GM23338 (cell line): ENCODE measurements around the gene MYL4. TPM values are rescaled to one million over a fixed set of nuclear protein-coding genes. Genes with fewer than 3 reads are reported as not detected.

ENCODE experiments used
- ATAC-seq: fragments of 200-7000 bp; cut with Tn5 transposase; 3 replicates; pipeline ENCODE4 v1.9.1; 2020
- DNase-seq: peaks from one replicate; pipeline ENCODE4 v3.0.0-alpha.2; 2015; ENCODE audit warnings: low spot score
- H2AFZ ChIP-seq: fragments of 200-600 bp; sonication (generic); 2 replicates; pipeline ENCODE4 v1.8.0; 2016; ENCODE audit warnings: antibody characterized with exemption, mild to moderate bottlenecking, moderate library complexity
- H3F3A ChIP-seq: fragments of 200-600 bp; sonication (generic); replicated peaks from 2 replicates; pipeline ENCODE4 v1.8.0; 2017; ENCODE audit warnings: antibody characterized with exemption, mixed run types, low read depth
- H3K27ac ChIP-seq: fragments of 200-600 bp; sonication (generic); 2 replicates; pipeline ENCODE4 v1.6.1; 2016; ENCODE audit warnings: low read depth
- H3K27me3 ChIP-seq: fragments of 200-600 bp; sonication (generic); 2 replicates; pipeline ENCODE4 v1.8.0; 2016; ENCODE audit warnings: mild to moderate bottlenecking, mixed run types, moderate library complexity; ENCODE audit not compliant: insufficient read depth
- H3K36me3 ChIP-seq: fragments of 200-600 bp; sonication (generic); 2 replicates; pipeline ENCODE4 v1.8.0; 2016; ENCODE audit warnings: mild to moderate bottlenecking; ENCODE audit not compliant: insufficient read depth
- H3K4me1 ChIP-seq: fragments of 200-600 bp; sonication (generic); 2 replicates; pipeline ENCODE4 v1.8.0; 2016; ENCODE audit warnings: mild to moderate bottlenecking, moderate library complexity; ENCODE audit not compliant: insufficient read depth
- H3K4me2 ChIP-seq: fragments of 200-600 bp; sonication (generic); 2 replicates; pipeline ENCODE4 v1.7.1; 2017; ENCODE audit warnings: mixed run types
- H3K4me3 ChIP-seq: fragments of 200-600 bp; sonication (generic); 2 replicates; pipeline ENCODE4 v1.6.1; 2016; ENCODE audit warnings: mixed run types
- H3K79me2 ChIP-seq: fragments of 200-600 bp; sonication (generic); replicated peaks from 2 replicates; pipeline ENCODE4 v1.8.0; 2017; ENCODE audit warnings: mild to moderate bottlenecking; ENCODE audit not compliant: insufficient read depth
- H3K9me2 ChIP-seq: fragments of 200-600 bp; sonication (generic); 2 replicates; pipeline ENCODE4 v1.8.0; 2017; ENCODE audit not compliant: insufficient read depth
- H4K20me1 ChIP-seq: fragments of 200-600 bp; sonication (generic); replicated peaks from 2 replicates; pipeline ENCODE4 v1.8.0; 2017; ENCODE audit warnings: mild to moderate bottlenecking; ENCODE audit not compliant: insufficient read depth
- H3K27ac Mint-ChIP-seq: 2 replicates; pipeline ENCODE4 v1.8.0; 2020; ENCODE audit warnings: inconsistent platforms, mild to moderate bottlenecking, moderate library complexity, mixed read lengths
- H3K27me3 Mint-ChIP-seq: 3 replicates; pipeline ENCODE4 v1.8.0; 2022; ENCODE audit warnings: low read depth, mild to moderate bottlenecking, moderate library complexity, mixed read lengths, inconsistent platforms; ENCODE audit not compliant: insufficient read depth, poor library complexity
- H3K36me3 Mint-ChIP-seq: 3 replicates; pipeline ENCODE4 v1.8.0; 2021; ENCODE audit warnings: low read depth, mild to moderate bottlenecking, inconsistent platforms, moderate library complexity, mixed read lengths
- H3K4me1 Mint-ChIP-seq: 3 replicates; pipeline ENCODE4 v1.8.0; 2020; ENCODE audit warnings: mild to moderate bottlenecking, inconsistent platforms, mixed read lengths
- H3K4me3 Mint-ChIP-seq: 3 replicates; pipeline ENCODE4 v1.8.0; 2021; ENCODE audit warnings: moderate library complexity, mild to moderate bottlenecking, inconsistent platforms, mixed read lengths
- H3K9me3 Mint-ChIP-seq: 3 replicates; pipeline ENCODE4 v1.8.0; 2020; ENCODE audit warnings: moderate library complexity, mild to moderate bottlenecking, inconsistent platforms, mixed read lengths
- CREB1 ChIP-seq: fragments of 250-450 bp; sonication (Bioruptor Pico); IDR thresholded peaks from 2 replicates; pipeline ENCODE4 v1.5.0; 2020; ENCODE audit warnings: low read depth, mild to moderate bottlenecking, moderate library complexity
- CTCF ChIP-seq, 2 experiments: fragments of 200-600 bp in 1 of 2; sonication (generic) in 1 of 2; conservative IDR thresholded peaks; 2 replicates each; pipeline versions ENCODE4 v1.5.1 to v1.6.1; 2016 to 2017; ENCODE audit warnings: antibody characterized with exemption in 2 of 2, low read depth in 2 of 2, mild to moderate bottlenecking in 2 of 2, moderate library complexity in 1 of 2
- EZH2phosphoT487 ChIP-seq: fragments of 200-600 bp; sonication (generic); IDR thresholded peaks from one replicate; pipeline ENCODE4 v1.8.1; 2018; ENCODE audit warnings: antibody characterized with exemption; ENCODE audit not compliant: unreplicated experiment
- JUNB ChIP-seq: IDR thresholded peaks from one replicate; pipeline ENCODE4 v1.6.1; 2016; ENCODE audit warnings: antibody characterized with exemption; ENCODE audit not compliant: unreplicated experiment
- NANOG ChIP-seq: IDR thresholded peaks from 2 replicates; pipeline ENCODE4 v1.6.1; 2016; ENCODE audit warnings: antibody characterized with exemption, borderline replicate concordance
- POLR2AphosphoS5 ChIP-seq: IDR thresholded peaks from 2 replicates; pipeline ENCODE4 v1.6.1; 2016; ENCODE audit warnings: antibody characterized with exemption, low read depth
- REST ChIP-seq: IDR thresholded peaks from one replicate; pipeline ENCODE4 v1.6.1; 2018; ENCODE audit warnings: antibody characterized with exemption; ENCODE audit not compliant: unreplicated experiment
- ZNF114 ChIP-seq: fragments of 250-450 bp; sonication (Bioruptor Pico); IDR thresholded peaks from 2 replicates; pipeline ENCODE4 v1.5.0; 2020; ENCODE audit warnings: mild to moderate bottlenecking, moderate library complexity
- ZNF331 ChIP-seq: fragments of 250-450 bp; sonication (Bioruptor Pico); IDR thresholded peaks from 2 replicates; pipeline ENCODE4 v1.5.0; 2020; ENCODE audit warnings: low read depth, mild to moderate bottlenecking, moderate library complexity
- polyA plus RNA-seq: library from polyadenylated mRNA; unstranded; fragments of >200 nt; fragmentation: Nextera tagmentation; extraction: Ambion mirVana; gene quantifications from 2 replicates; pipeline ENCODE4 v1.2.1, GENCODE V29; 2016
- total RNA-seq: library from RNA; depleted of rRNA; stranded (reverse); fragments of >200 nt; shearing (Covaris generic); gene quantifications from 2 replicates; pipeline ENCODE4 v1.2.3, GENCODE V29; 2014

The MYL4 gene
- total and polyA plus RNA-seq, 2 experiments from 2014 or later = 0.44 TPM; not detected in 1

GRCh38 chr17:47204722-47205418 is 4.3 kb upstream of the MYL4 start:
- H3F3A ChIP-seq = no peaks in the 10 kb centered on the region
- no peaks in the 10 kb centered on the region for H3K27me3 ChIP-seq
- H4K20me1 ChIP-seq = no peaks in the 10 kb centered on the region
- no peak overlapping the region for H3K27ac ChIP-seq
- H3K36me3 ChIP-seq = no peaks in the 10 kb centered on the region
- DNase-seq = no peak
- no peaks in the 10 kb centered on the region for H3K79me2 ChIP-seq
- peaks cover 3% of the 10 kb centered on the region for H3K27me3 Mint-ChIP-seq
- peaks cover 8% of the 10 kb centered on the region; the same call in 1 of the 2 replicates for H3K4me1 ChIP-seq
- H3K4me3 Mint-ChIP-seq = no peak overlapping the region
- no peaks in the 10 kb centered on the region for H3K36me3 Mint-ChIP-seq
- no peak overlapping the region for H3K27ac Mint-ChIP-seq
- no peak for ATAC-seq
- H3K4me3 ChIP-seq = no peak overlapping the region
- no peaks in the 10 kb centered on the region for H3K9me3 Mint-ChIP-seq
- H3K4me1 Mint-ChIP-seq = peaks cover 13% of the 10 kb centered on the region
- H3K4me2 ChIP-seq = no peak overlapping the region
- TF ChIP-seq CTCF (conservative IDR thresholded peaks at IDR 0.05; ENCODE audit: low read depth in 2 of 2) (no peak), ZNF114 (no peak), REST (no peak)
- H3K9me2 ChIP-seq = no peaks in the 10 kb centered on the region
- peak overlapping the region; percentile 89 for H2AFZ ChIP-seq

- H3K9me3 Mint-ChIP-seq = no peaks in the 10 kb centered on the region
- H3K36me3 ChIP-seq = no peaks in the 10 kb centered on the region
- no peak overlapping the region; the same call in 2 of the 3 replicates for H3K4me3 Mint-ChIP-seq
- H3K4me2 ChIP-seq = peak overlapping the region; percentile 24; the same call in 1 of the 2 replicates
- H3K9me2 ChIP-seq = no peaks in the 10 kb centered on the region
- ATAC-seq (peak; percentile 72), DNase-seq (peak; percentile 44)
- H3K27ac ChIP-seq = no peak overlapping the region
- peaks cover 13% of the 10 kb centered on the region for H3K4me1 Mint-ChIP-seq
- H3F3A ChIP-seq = no peaks in the 10 kb centered on the region
- H3K4me3 ChIP-seq = no peak overlapping the region
- no peaks in the 10 kb centered on the region for H3K27me3 ChIP-seq
- peak overlapping the region; percentile 89 for H2AFZ ChIP-seq
- no peaks in the 10 kb centered on the region for H3K79me2 ChIP-seq
- H3K27me3 Mint-ChIP-seq = peaks cover 3% of the 10 kb centered on the region
- H3K36me3 Mint-ChIP-seq = no peaks in the 10 kb centered on the region
- H3K4me1 ChIP-seq = peaks cover 8% of the 10 kb centered on the region; the same call in 1 of the 2 replicates
- no peak overlapping the region for H3K27ac Mint-ChIP-seq
- no peaks in the 10 kb centered on the region for H4K20me1 ChIP-seq
- no peak for TF ChIP-seq REST
- TF ChIP-seq CTCF (conservative IDR thresholded peaks at IDR 0.05; ENCODE audit: low read depth in 2 of 2) = no peak
- TF ChIP-seq ZNF114 = no peak
- TF ChIP-seq POLR2AphosphoS5 = no peak
- TF ChIP-seq ZNF331 (CRISPR knock-in tag) = no peak
- TF ChIP-seq EZH2phosphoT487 = no peak
- no peak for TF ChIP-seq JUNB
- no peak for TF ChIP-seq CREB1 (CRISPR knock-in tag)
- no peak for TF ChIP-seq NANOG
Observed at GRCh38 chr17:47205419-47205963, 3.7 kb upstream of the MYL4 start.
